Endothelial cell of umbilical vein (primary cell): ENCODE results near the gene KDM5C. TPM values are rescaled to one million over a fixed set of nuclear protein-coding genes. Genes with fewer than 3 reads are reported as not detected.

ENCODE experiments used
- BruUV-seq: library from RNA; stranded (reverse); fragments of 400-500 nt; replicated peaks from 2 replicates; lab custom pipeline; 2021; lab: Mats Ljungman, UMichigan
- CTCF ChIA-PET: fragments of 300-600, 350-600 bp; sonication (Branson Sonifier 250); formaldehyde crosslinking; loops from one replicate; lab custom pipeline; 2021; ENCODE audit warnings: antibody characterized with exemption, inconsistent platforms; lab: Charles Lee
- POLR2A ChIA-PET: fragments of 300-600, 350-600 bp; sonication (Branson Sonifier 250); formaldehyde crosslinking; loops from one replicate; lab custom pipeline; 2021; ENCODE audit warnings: antibody characterized with exemption, inconsistent platforms; lab: Charles Lee
- DNase-seq: peaks from one replicate; pipeline ENCODE4 v3.0.0-alpha.2; 2011; ENCODE audit warnings: low read depth, low spot score
- FAIRE-seq: peaks from 2 replicates; lab custom pipeline; 2011; peaks lifted over from hg19 to GRCh38; lab: Jason Lieb, UNC
- H2AFZ ChIP-seq: 2 replicates; pipeline ENCODE4 v1.6.0; 2012; ENCODE audit warnings: low read depth, low read length, control low read depth, inconsistent platforms
- H3K27ac ChIP-seq: 2 replicates; pipeline ENCODE4 v1.5.1; 2011; ENCODE audit warnings: low read depth, mild to moderate bottlenecking, control low read depth, low read length, moderate library complexity; ENCODE audit not compliant: insufficient read depth
- H3K27me3 ChIP-seq, 2 experiments: 2 replicates each; pipeline versions ENCODE4 v1.6.0 to v1.6.1; 2011; ENCODE audit warnings: low read length in 2 of 2, mixed read lengths in 1 of 2; ENCODE audit not compliant: control insufficient read depth in 2 of 2, insufficient read depth in 2 of 2
- H3K36me3 ChIP-seq, 2 experiments: 2 replicates in 1 of 2; 3 replicates in 1 of 2; pipeline ENCODE4 v1.5.1; 2011; ENCODE audit warnings: low read length in 2 of 2, mild to moderate bottlenecking in 1 of 2, moderate library complexity in 1 of 2; ENCODE audit not compliant: control insufficient read depth in 2 of 2, insufficient read depth in 2 of 2; ENCODE audit errors: extremely low read depth in 1 of 2
- H3K4me1 ChIP-seq: 3 replicates; pipeline ENCODE4 v1.5.1; 2011; ENCODE audit warnings: mild to moderate bottlenecking, low read length; ENCODE audit not compliant: control insufficient read depth, insufficient read depth; ENCODE audit errors: extremely low read depth
- H3K4me2 ChIP-seq: 2 replicates; pipeline ENCODE4 v1.6.1; 2011; ENCODE audit warnings: low read length, control low read depth, mixed read lengths; ENCODE audit not compliant: insufficient read depth
- H3K4me3 ChIP-seq, 3 experiments: fragments of 200-600 bp in 1 of 3; sonication (generic), shearing (Covaris generic) in 1 of 3; replicated peaks in 1 of 3; 2 replicates each; pipeline ENCODE4 v1.5.1; 2011 to 2016; ENCODE audit warnings: control low read depth in 3 of 3, low read length in 3 of 3, mild to moderate bottlenecking in 2 of 3, inconsistent platforms in 1 of 3, low read depth in 1 of 3, moderate library complexity in 1 of 3; ENCODE audit not compliant: insufficient read depth in 1 of 3
- H3K79me2 ChIP-seq: 2 replicates; pipeline ENCODE4 v1.6.0; 2012; ENCODE audit warnings: low read length, inconsistent platforms; ENCODE audit not compliant: control insufficient read depth, insufficient read depth
- H3K9ac ChIP-seq: replicated peaks from 2 replicates; pipeline ENCODE3; 2011; ENCODE audit warnings: low read length, control low read depth; ENCODE audit not compliant: insufficient read depth; ENCODE audit errors: extremely low read depth
- H3K9me1 ChIP-seq: replicated peaks from 3 replicates; pipeline ENCODE4 v1.6.0; 2011; ENCODE audit warnings: mild to moderate bottlenecking, low read length; ENCODE audit not compliant: control insufficient read depth, insufficient read depth; ENCODE audit errors: extremely low read depth
- H3K9me3 ChIP-seq: replicated peaks from 2 replicates; pipeline ENCODE4 v1.5.1; 2012; ENCODE audit warnings: low read length, inconsistent platforms; ENCODE audit not compliant: control insufficient read depth, insufficient read depth
- H4K20me1 ChIP-seq: replicated peaks from 2 replicates; pipeline ENCODE3; 2011; ENCODE audit warnings: mild to moderate bottlenecking, low read length; ENCODE audit not compliant: control insufficient read depth, insufficient read depth; ENCODE audit errors: extremely low read depth
- EZH2 ChIP-seq: IDR thresholded peaks from 2 replicates; pipeline ENCODE4 v1.6.1; 2012; ENCODE audit warnings: borderline replicate concordance, low read depth, mild to moderate bottlenecking, moderate library complexity, low read length, inconsistent platforms; ENCODE audit not compliant: severe bottlenecking
- FOS ChIP-seq: IDR thresholded peaks from 2 replicates; pipeline ENCODE4 v1.6.1; 2011; ENCODE audit warnings: mild to moderate bottlenecking, low read length, moderate library complexity, borderline replicate concordance; ENCODE audit not compliant: insufficient read depth
- GATA2 ChIP-seq: IDR thresholded peaks from 2 replicates; pipeline ENCODE4 v1.7.0; 2011; ENCODE audit warnings: low read depth, mild to moderate bottlenecking, moderate library complexity, mixed read lengths, low read length; ENCODE audit not compliant: insufficient read length, insufficient read depth
- JUN ChIP-seq: IDR thresholded peaks from 2 replicates; pipeline ENCODE4 v1.6.1; 2011; ENCODE audit warnings: borderline replicate concordance, low read depth; ENCODE audit not compliant: insufficient read length, insufficient read depth
- MYC ChIP-seq: IDR thresholded peaks from one replicate; pipeline ENCODE4 v1.6.1; 2011; ENCODE audit warnings: mild to moderate bottlenecking, low read depth, low read length
- POLR2A ChIP-seq: IDR thresholded peaks from 2 replicates; pipeline ENCODE4 v1.6.1; 2012; ENCODE audit warnings: low read depth, mild to moderate bottlenecking, control low read depth, low read length
- POLR2AphosphoS5 ChIP-seq: IDR thresholded peaks from 2 replicates; pipeline ENCODE4 v1.6.1; 2012; ENCODE audit warnings: low read depth, mild to moderate bottlenecking, control low read depth, low read length, moderate library complexity; ENCODE audit not compliant: insufficient read depth
- dilution Hi-C: fragments of 300-500 bp; cut with MboI; formaldehyde crosslinking; loops from one replicate; pipeline ENCODE4 v1.15.0; 2019; ENCODE audit warnings: low sequenced_read_pairs; ENCODE audit not compliant: extremely low pct_ligation_motif_present
- intact Hi-C: fragments of 100-400 bp; cut with micrococcal nuclease; formaldehyde crosslinking; loops from one replicate; pipeline ENCODE4 v1.10.0; 2022
- polyA plus RNA-seq, 4 experiments: library from polyadenylated mRNA; depleted of rRNA in 3 of 4; stranded (reverse) in 3 of 4; unstranded in 1 of 4; fragments of >200 nt; gene quantifications; 2 replicates each; pipeline versions ENCODE4 v1.2.1 to v1.2.3, GENCODE V29; 2011 to 2012; ENCODE audit warnings: missing spikeins in 1 of 4
- total RNA-seq: library from RNA; stranded (reverse); gene quantifications from 2 replicates; pipeline ENCODE4 v1.2.3, GENCODE V29; 2021
- TF ChIP-seq, protein P1 (sequence below), 2 donors: IDR thresholded peaks; 1 replicate in 1 of 2; 2 replicates in 1 of 2; pipeline ENCODE4 v1.5.1; 2011; ENCODE audit warnings: low read length in 2 of 2, mild to moderate bottlenecking in 2 of 2, moderate library complexity in 2 of 2, control low read depth in 1 of 2, inconsistent platforms in 1 of 2, low read depth in 1 of 2; ENCODE audit not compliant: insufficient read depth in 1 of 2; ENCODE audit errors: extremely low read depth in 1 of 2
- TF ChIP-seq, protein P2 (sequence below): IDR thresholded peaks from 2 replicates; pipeline ENCODE4 v1.6.1; 2011; ENCODE audit not compliant: insufficient read depth, insufficient read length

The KDM5C gene
- total and polyA plus RNA-seq, 2 donors (not counting 3 experiments of a cell fraction or from before 2014, with no cell fraction given), result 44.7 to 78.7 TPM

DNA sequence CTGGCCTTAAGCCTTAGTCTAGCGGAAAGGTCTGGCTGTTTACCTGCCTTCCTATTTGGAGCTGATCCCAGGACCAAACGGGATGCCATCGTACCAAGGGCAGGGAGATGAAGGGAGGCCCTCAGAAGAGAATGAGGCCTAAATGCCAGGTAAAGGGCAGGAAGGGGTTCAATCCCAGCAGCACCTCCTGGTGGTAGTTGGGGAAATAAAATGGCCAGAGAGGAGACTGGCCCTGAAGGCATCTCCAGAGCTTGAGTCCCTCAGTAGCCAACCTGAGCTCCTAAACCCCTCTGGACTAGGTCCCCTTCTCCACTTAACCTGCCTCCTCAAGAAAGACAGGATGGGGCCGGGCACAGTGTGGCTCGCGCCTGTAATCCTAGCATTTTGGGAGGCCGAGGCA, 53.7 kb downstream of the KDM5C start:
- no peak overlapping the region for H3K27ac ChIP-seq
- DNase-seq (no peak), FAIRE-seq (no peak)
- H4K20me1 ChIP-seq, result no peaks in the 10 kb centered on the region
- no peaks in the 10 kb centered on the region for H3K27me3 ChIP-seq
- H3K79me2 ChIP-seq, result no peaks in the 10 kb centered on the region
- ChIA-PET CTCF (no interaction called here), POLR2A (no interaction called here)
- H3K36me3 ChIP-seq, result no peaks in the 10 kb centered on the region
- H3K9ac ChIP-seq, result no peak overlapping the region
- no peak overlapping the region for H3K4me2 ChIP-seq
- dilution Hi-C loops, result no loop called here
- H2AFZ ChIP-seq, result no peak overlapping the region
- intact Hi-C loops, result no loop called here
- BruUV-seq, result no TSS peak
- no peaks in the 10 kb centered on the region for H3K4me1 ChIP-seq
- no peaks in the 10 kb centered on the region for H3K9me3 ChIP-seq
- TF ChIP-seq FOS (no peak), POLR2AphosphoS5 (no peak), JUN (no peak), MYC (no peak), EZH2 (no peak), GATA2 (no peak), POLR2A (no peak)
- TF ChIP-seq, protein P1, sequence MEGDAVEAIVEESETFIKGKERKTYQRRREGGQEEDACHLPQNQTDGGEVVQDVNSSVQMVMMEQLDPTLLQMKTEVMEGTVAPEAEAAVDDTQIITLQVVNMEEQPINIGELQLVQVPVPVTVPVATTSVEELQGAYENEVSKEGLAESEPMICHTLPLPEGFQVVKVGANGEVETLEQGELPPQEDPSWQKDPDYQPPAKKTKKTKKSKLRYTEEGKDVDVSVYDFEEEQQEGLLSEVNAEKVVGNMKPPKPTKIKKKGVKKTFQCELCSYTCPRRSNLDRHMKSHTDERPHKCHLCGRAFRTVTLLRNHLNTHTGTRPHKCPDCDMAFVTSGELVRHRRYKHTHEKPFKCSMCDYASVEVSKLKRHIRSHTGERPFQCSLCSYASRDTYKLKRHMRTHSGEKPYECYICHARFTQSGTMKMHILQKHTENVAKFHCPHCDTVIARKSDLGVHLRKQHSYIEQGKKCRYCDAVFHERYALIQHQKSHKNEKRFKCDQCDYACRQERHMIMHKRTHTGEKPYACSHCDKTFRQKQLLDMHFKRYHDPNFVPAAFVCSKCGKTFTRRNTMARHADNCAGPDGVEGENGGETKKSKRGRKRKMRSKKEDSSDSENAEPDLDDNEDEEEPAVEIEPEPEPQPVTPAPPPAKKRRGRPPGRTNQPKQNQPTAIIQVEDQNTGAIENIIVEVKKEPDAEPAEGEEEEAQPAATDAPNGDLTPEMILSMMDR (IDR thresholded peaks at IDR 0.05; ENCODE audit: extremely low read depth in 1 of 2, insufficient read depth in 1 of 2, low read depth in 1 of 2, low read length in 2 of 2), result no peak
- TF ChIP-seq, protein P2, sequence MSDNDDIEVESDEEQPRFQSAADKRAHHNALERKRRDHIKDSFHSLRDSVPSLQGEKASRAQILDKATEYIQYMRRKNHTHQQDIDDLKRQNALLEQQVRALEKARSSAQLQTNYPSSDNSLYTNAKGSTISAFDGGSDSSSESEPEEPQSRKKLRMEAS, result no peak
- no peaks in the 10 kb centered on the region for H3K9me1 ChIP-seq
- H3K4me3 ChIP-seq, result no peak overlapping the region
